GM19023 (cell line): ENCODE data around the gene FRAT2.
"Not testable (repeated sequence)": the region's sequence is repeated elsewhere in the genome, so short reads cannot be mapped to it uniquely, and the experiment has no call there.

Source experiments
- ATAC-seq: cut with Tn5 transposase; IDR thresholded peaks from one replicate; pipeline ENCODE4 v1.9.1; 2021; ENCODE audit warnings: mild to moderate bottlenecking, moderate library complexity; ENCODE audit not compliant: unreplicated experiment

FRAT2 gene

GRCh38 chr10:97292097-97292861 is 42.2 kb downstream of the FRAT2 start, which contains the start of gene ARHGAP19:
Gene ARHGAP19, minus strand, starts transcription at chr10:97292637. Its CDS starts 10 bp downstream, at chr10:97292627.
- ATAC-seq = peak; percentile 95

GRCh38 chr10:97291357-97292096 is 43.0 kb downstream of the FRAT2 start:
- no peak for ATAC-seq

- not testable (repeated sequence) for ATAC-seq
Observed at GRCh38 chr10:97290576-97291356, 43.8 kb downstream of the FRAT2 start.

- not testable (repeated sequence) for ATAC-seq
Observed at GRCh38 chr10:97290076-97290475, 44.5 kb downstream of the FRAT2 start.
